B cell (primary cell): ENCODE measurements around the gene EPHB1. TPM values are rescaled to one million over a fixed set of nuclear protein-coding genes. Genes with fewer than 3 reads are reported as not detected.

ENCODE experiments used
- ATAC-seq: fragments of 200-7000 bp; cut with Tn5 transposase; one replicate; pipeline ENCODE4 v1.10.0; 2021; ENCODE audit warnings: low read depth, mild to moderate bottlenecking, moderate number of reproducible peaks, moderate library complexity
- CTCF ChIA-PET: fragments of 350-600 bp; sonication (Branson Sonifier 250); formaldehyde crosslinking; loops from one replicate; lab custom pipeline; 2021; ENCODE audit warnings: antibody characterized with exemption, inconsistent platforms; lab: Charles Lee
- POLR2A ChIA-PET: fragments of 350-600 bp; sonication (Branson Sonifier 250); formaldehyde crosslinking; loops from one replicate; lab custom pipeline; 2021; ENCODE audit warnings: antibody characterized with exemption; lab: Charles Lee
- DNase-seq: peaks from one replicate; pipeline ENCODE4 v3.0.0; 2013
- H2AFZ ChIP-seq: 2 replicates; pipeline ENCODE4 v1.6.1; 2012; ENCODE audit warnings: mild to moderate bottlenecking, low read depth, low read length; ENCODE audit not compliant: insufficient read depth, poor library complexity, severe bottlenecking
- H3K27ac ChIP-seq, 2 donors: 1 replicate in 1 of 2; 2 replicates in 1 of 2; pipeline ENCODE4 v1.5.1; 2012 to 2013; ENCODE audit warnings: low read length in 2 of 2, mild to moderate bottlenecking in 2 of 2, moderate library complexity in 1 of 2
- H3K27me3 ChIP-seq, 4 experiments: fragments of 200-600 bp in 1 of 4; sonication (generic) in 1 of 4; replicated peaks in 1 of 4; 1 replicate in 2 of 4; 2 replicates in 2 of 4; pipeline versions ENCODE4 v1.6.1 to v1.7.0; 2013 to 2016; ENCODE audit warnings: low read length in 3 of 4, mild to moderate bottlenecking in 2 of 4, mixed read lengths in 1 of 4, moderate library complexity in 1 of 4; ENCODE audit not compliant: insufficient read depth in 4 of 4, control insufficient read depth in 3 of 4; ENCODE audit errors: control extremely low read depth in 1 of 4
- H3K36me3 ChIP-seq, 2 experiments: replicated peaks in 1 of 2; 1 replicate in 1 of 2; 2 replicates in 1 of 2; pipeline versions ENCODE4 v1.6.1 to v1.7.1; 2013; ENCODE audit warnings: low read length in 1 of 2; ENCODE audit not compliant: insufficient read depth in 2 of 2, control insufficient read depth in 1 of 2; ENCODE audit errors: control extremely low read depth in 1 of 2, extremely low read depth in 1 of 2
- H3K4me1 ChIP-seq, 2 donors: fragments of 200-600 bp in 1 of 2; sonication (generic) in 1 of 2; 1 replicate in 1 of 2; 2 replicates in 1 of 2; pipeline versions ENCODE4 v1.5.1 to v1.6.1; 2013 to 2017; ENCODE audit warnings: low read length in 2 of 2; ENCODE audit not compliant: control insufficient read depth in 2 of 2, insufficient read depth in 2 of 2
- H3K4me2 ChIP-seq: replicated peaks from 2 replicates; pipeline ENCODE3; 2012; ENCODE audit warnings: mild to moderate bottlenecking, low read depth, low read length; ENCODE audit not compliant: poor library complexity, severe bottlenecking
- H3K4me3 ChIP-seq, 5 experiments: fragments of 200-600 bp in 1 of 5; sonication (generic) in 1 of 5; 1 replicate in 3 of 5; 2 replicates in 2 of 5; pipeline versions ENCODE4 v1.5.1 to v1.7.0; 2011 to 2016; ENCODE audit warnings: low read length in 4 of 5, mild to moderate bottlenecking in 4 of 5, low read depth in 2 of 5, control low read depth in 1 of 5, moderate library complexity in 1 of 5; ENCODE audit not compliant: insufficient read depth in 1 of 5; ENCODE audit errors: control extremely low read depth in 1 of 5, extremely low read depth in 1 of 5
- H3K79me2 ChIP-seq: fragments of 200-600 bp; sonication (generic); one replicate; pipeline ENCODE4 v1.6.0; 2016; ENCODE audit warnings: low read length; ENCODE audit not compliant: control insufficient read depth, insufficient read depth
- H3K9ac ChIP-seq: fragments of 200-600 bp; sonication (generic); 2 replicates; pipeline ENCODE4 v1.6.1; 2017; ENCODE audit warnings: mild to moderate bottlenecking, low read length, moderate library complexity
- H3K9me3 ChIP-seq, 3 donors: one replicate each; pipeline versions ENCODE4 v1.6.1 to v1.7.1; 2013; ENCODE audit warnings: low read length in 2 of 3; ENCODE audit not compliant: control insufficient read depth in 2 of 3, insufficient read depth in 1 of 3; ENCODE audit errors: control extremely low read depth in 1 of 3
- H4K20me1 ChIP-seq: 2 replicates; pipeline ENCODE4 v1.6.0; 2012; ENCODE audit warnings: mild to moderate bottlenecking, low read length; ENCODE audit not compliant: insufficient read depth, control insufficient read depth, poor library complexity, severe bottlenecking
- H3K27ac Mint-ChIP-seq: one replicate; pipeline ENCODE4 v1.8.0; 2021; ENCODE audit warnings: mixed read lengths
- H3K27me3 Mint-ChIP-seq: one replicate; pipeline ENCODE4 v1.8.0; 2021; ENCODE audit warnings: mixed read lengths
- H3K4me1 Mint-ChIP-seq: one replicate; pipeline ENCODE4 v1.8.0; 2021; ENCODE audit warnings: mixed read lengths
- H3K4me3 Mint-ChIP-seq: one replicate; pipeline ENCODE4 v1.8.0; 2021; ENCODE audit warnings: mixed read lengths
- H3K9me3 Mint-ChIP-seq: one replicate; pipeline ENCODE4 v1.8.0; 2022; ENCODE audit warnings: mixed read lengths; ENCODE audit not compliant: insufficient read depth
- EZH2 ChIP-seq: IDR thresholded peaks from 2 replicates; pipeline ENCODE4 v1.6.1; 2012; ENCODE audit warnings: borderline replicate concordance, low read depth, mild to moderate bottlenecking, moderate library complexity, low read length; ENCODE audit not compliant: insufficient read depth, poor library complexity, severe bottlenecking
- WGBS: methylation state at CpG from one replicate; pipeline ENCODE4 v1.1.5; 2013; ENCODE audit warnings: missing lambda C conversion rate; ENCODE audit not compliant: insufficient coverage; 5-methylcytosine and 5-hydroxymethylcytosine counted together
- intact Hi-C: fragments of 100-400 bp; cut with micrococcal nuclease; formaldehyde crosslinking; loops from one replicate; pipeline ENCODE4 v1.10.0; 2022
- polyA plus RNA-seq: library from polyadenylated mRNA; depleted of rRNA; stranded (reverse); fragments of >200 nt; gene quantifications from 2 replicates; pipeline ENCODE4 v1.2.3, GENCODE V29; 2012
- total RNA-seq, 2 donors: library from RNA; stranded (reverse); fragments of 120-200 nt in 1 of 2; gene quantifications; 1 replicate in 1 of 2; 2 replicates in 1 of 2; pipeline versions ENCODE4 v1.2.3 to v1.2.4, GENCODE V29; 2013 to 2022
- TF ChIP-seq, protein P1 (sequence below): fragments of 200-600 bp; IDR thresholded peaks from one replicate; pipeline ENCODE4 v1.8.0; 2022; ENCODE audit warnings: antibody characterized with exemption, mild to moderate bottlenecking

Gene EPHB1
- total and polyA plus RNA-seq, 2 donors (not counting 1 experiment from before 2014, with no cell fraction given): 0.01 TPM; not detected in 1

DNA sequence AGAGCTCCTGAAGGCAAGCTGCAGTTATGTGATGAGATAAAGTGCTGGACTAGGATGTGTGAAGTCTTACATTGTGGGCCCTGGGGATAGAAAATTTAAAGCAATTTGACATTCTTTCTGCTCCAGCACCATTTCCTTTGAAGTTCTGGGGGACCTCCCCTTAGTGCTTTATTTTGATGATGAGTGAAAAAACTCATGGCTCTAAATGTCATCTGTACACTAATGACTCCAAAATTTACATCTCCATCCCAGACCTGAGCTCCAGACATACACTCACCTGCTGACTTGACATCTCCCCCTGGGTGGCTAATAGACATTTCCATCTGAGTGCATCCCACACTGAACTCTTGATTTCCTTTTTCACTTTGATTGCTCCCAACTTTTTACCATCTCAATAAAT lies 276.4 kb downstream of the EPHB1 start:
- H3K9me3 ChIP-seq: peaks cover 0 to 13% (median 0%) of the 10 kb centered on the region in 3 donors
- H3K4me3 ChIP-seq: no peak overlapping the region
- H4K20me1 ChIP-seq: no peaks in the 10 kb centered on the region
- Mint-ChIP-seq H3K27me3 (peaks cover 3% of the 10 kb centered on the region), H3K4me3 (no peak overlapping the region), H3K9me3 (no peaks in the 10 kb centered on the region), H3K27ac (no peak overlapping the region), H3K4me1 (no peaks in the 10 kb centered on the region)
- H3K4me2 ChIP-seq: no peak overlapping the region
- H2AFZ ChIP-seq: no peak overlapping the region
- no peak overlapping the region for H3K27ac ChIP-seq
- no peak for ATAC-seq
- ChIA-PET POLR2A (no interaction called here), CTCF (no interaction called here)
- no peak for DNase-seq
- H3K79me2 ChIP-seq: no peaks in the 10 kb centered on the region
- H3K27me3 ChIP-seq: no peaks in the 10 kb centered on the region
- no peak for TF ChIP-seq EZH2
- TF ChIP-seq, protein P1, sequence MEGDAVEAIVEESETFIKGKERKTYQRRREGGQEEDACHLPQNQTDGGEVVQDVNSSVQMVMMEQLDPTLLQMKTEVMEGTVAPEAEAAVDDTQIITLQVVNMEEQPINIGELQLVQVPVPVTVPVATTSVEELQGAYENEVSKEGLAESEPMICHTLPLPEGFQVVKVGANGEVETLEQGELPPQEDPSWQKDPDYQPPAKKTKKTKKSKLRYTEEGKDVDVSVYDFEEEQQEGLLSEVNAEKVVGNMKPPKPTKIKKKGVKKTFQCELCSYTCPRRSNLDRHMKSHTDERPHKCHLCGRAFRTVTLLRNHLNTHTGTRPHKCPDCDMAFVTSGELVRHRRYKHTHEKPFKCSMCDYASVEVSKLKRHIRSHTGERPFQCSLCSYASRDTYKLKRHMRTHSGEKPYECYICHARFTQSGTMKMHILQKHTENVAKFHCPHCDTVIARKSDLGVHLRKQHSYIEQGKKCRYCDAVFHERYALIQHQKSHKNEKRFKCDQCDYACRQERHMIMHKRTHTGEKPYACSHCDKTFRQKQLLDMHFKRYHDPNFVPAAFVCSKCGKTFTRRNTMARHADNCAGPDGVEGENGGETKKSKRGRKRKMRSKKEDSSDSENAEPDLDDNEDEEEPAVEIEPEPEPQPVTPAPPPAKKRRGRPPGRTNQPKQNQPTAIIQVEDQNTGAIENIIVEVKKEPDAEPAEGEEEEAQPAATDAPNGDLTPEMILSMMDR: no peak
- intact Hi-C loops: no loop called here
- H3K9ac ChIP-seq: no peak overlapping the region
- no peaks in the 10 kb centered on the region for H3K36me3 ChIP-seq
- no peaks in the 10 kb centered on the region for H3K4me1 ChIP-seq

DNA sequence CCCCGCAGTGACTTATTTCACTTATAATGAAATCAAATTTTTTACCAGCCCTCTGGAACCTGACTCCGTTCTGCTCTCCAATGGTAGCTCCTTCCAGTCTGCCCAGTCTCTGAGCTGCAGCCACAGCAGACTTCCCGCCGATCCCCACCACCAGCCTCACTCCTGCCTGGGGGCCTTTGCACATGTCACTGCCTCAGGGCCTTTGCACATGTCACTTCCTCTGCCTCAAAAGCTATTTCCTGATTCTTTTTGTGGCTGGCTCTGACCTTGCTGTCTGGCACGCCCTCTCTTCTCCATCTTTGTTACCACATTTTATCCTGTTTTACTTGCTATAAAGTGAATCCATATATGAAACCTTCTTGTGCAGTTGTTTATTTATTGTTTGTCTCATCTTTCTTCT lies 277.4 kb downstream of the EPHB1 start:
- no peak for ATAC-seq
- H3K27me3 Mint-ChIP-seq: peaks cover 3% of the 10 kb centered on the region
- ChIA-PET CTCF (no interaction called here), POLR2A (no interaction called here)
- WGBS: 99% methylated on average over 4 of the region's 5 CpGs
- Histone ChIP-seq H3K9me3 (peaks cover 0 to 8% (median 0%) of the 10 kb centered on the region in 3 donors), H3K79me2 (no peaks in the 10 kb centered on the region), H4K20me1 (no peaks in the 10 kb centered on the region), H2AFZ (no peak overlapping the region), H3K9ac (no peak overlapping the region), H3K27me3 (no peaks in the 10 kb centered on the region), H3K27ac (no peak overlapping the region), H3K4me1 (no peaks in the 10 kb centered on the region), H3K36me3 (no peaks in the 10 kb centered on the region), H3K4me2 (no peak overlapping the region), H3K4me3 (no peak overlapping the region)
- intact Hi-C loops: no loop called here
- no peak for DNase-seq
- H3K9me3 Mint-ChIP-seq: no peaks in the 10 kb centered on the region
- no peak for TF ChIP-seq EZH2
- TF ChIP-seq, protein P1: no peak
- no peak overlapping the region for H3K27ac Mint-ChIP-seq
- H3K4me3 Mint-ChIP-seq: no peak overlapping the region
- no peaks in the 10 kb centered on the region for H3K4me1 Mint-ChIP-seq
